ENCODE data around the gene PTPRA. TPM values are rescaled to one million over a fixed set of nuclear protein-coding genes. Genes with fewer than 3 reads are reported as not detected.

PTPRA gene
- polyA plus RNA-seq, 6 donors from 2014 or later, result 22.9 to 50.9 (median 31.6) TPM

- Mint-ChIP-seq H3K4me1 (peaks cover 5 to 9% (median 5%) of the 10 kb centered on the region in 3 donors), H3K27ac (peak overlapping the region in 3 of 6 donors; percentile 33 to 88 (median 45)), H3K27me3 (no peaks in the 10 kb centered on the region), H3K4me3 (no peak overlapping the region), H3K9me3 (no peaks in the 10 kb centered on the region), H3K36me3 (peaks cover 24 to 30% of the 10 kb centered on the region in 2 donors)
- no peak for ATAC-seq (ENCODE audit: low read depth in 2 of 2)
- DNase-seq, result no peak
Measured at GRCh38 chr20:3039426-3039825, 166.1 kb downstream of the PTPRA start.

DNA sequence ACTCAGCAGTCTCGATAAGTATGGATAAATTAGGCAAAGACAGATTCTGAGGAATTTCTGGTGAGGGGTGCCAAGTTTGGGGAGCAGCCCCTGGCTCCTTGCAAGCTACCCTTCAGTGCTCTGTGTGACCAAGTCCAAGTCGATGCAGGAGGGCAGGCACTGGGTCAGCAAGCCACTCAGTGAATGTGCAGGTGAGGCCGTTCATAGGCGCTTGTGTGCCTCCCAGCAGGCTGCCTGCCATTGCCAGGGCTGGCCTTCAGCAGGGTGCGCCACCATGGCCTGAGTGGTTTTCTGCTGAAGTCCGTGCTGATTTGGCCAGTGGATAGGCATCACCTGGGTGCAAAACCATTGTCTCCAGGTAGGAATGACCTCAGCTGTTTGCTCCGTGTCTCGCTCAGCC lies 166.8 kb downstream of the PTPRA start:
- ATAC-seq (ENCODE audit: low read depth in 2 of 2) (no peak), DNase-seq (no peak)
- H3K4me3 Mint-ChIP-seq, result no peak overlapping the region
- peaks cover 8 to 11% (median 10%) of the 10 kb centered on the region in 3 donors for H3K4me1 Mint-ChIP-seq
- H3K27me3 Mint-ChIP-seq, result no peaks in the 10 kb centered on the region
- H3K9me3 Mint-ChIP-seq, result no peaks in the 10 kb centered on the region
- no peak overlapping the region for H3K27ac Mint-ChIP-seq
- H3K36me3 Mint-ChIP-seq, result peaks cover 24 to 25% of the 10 kb centered on the region in 2 donors

GRCh38 chr20:3041854-3042409 lies 168.7 kb downstream of the PTPRA start:
- H3K36me3 Mint-ChIP-seq, result peaks cover 8 to 14% of the 10 kb centered on the region in 2 donors
- H3K27ac Mint-ChIP-seq, result peak overlapping the region in 4 of 6 donors; percentile 42 to 84 (median 62)
- H3K9me3 Mint-ChIP-seq, result no peaks in the 10 kb centered on the region
- H3K27me3 Mint-ChIP-seq, result no peaks in the 10 kb centered on the region
- ATAC-seq (ENCODE audit: low read depth in 2 of 2) (no peak), DNase-seq (no peak)
- peaks cover 14 to 18% (median 16%) of the 10 kb centered on the region in 3 donors for H3K4me1 Mint-ChIP-seq
- H3K4me3 Mint-ChIP-seq, result peak overlapping the region in 1 of 8 donors; percentile 24

DNA sequence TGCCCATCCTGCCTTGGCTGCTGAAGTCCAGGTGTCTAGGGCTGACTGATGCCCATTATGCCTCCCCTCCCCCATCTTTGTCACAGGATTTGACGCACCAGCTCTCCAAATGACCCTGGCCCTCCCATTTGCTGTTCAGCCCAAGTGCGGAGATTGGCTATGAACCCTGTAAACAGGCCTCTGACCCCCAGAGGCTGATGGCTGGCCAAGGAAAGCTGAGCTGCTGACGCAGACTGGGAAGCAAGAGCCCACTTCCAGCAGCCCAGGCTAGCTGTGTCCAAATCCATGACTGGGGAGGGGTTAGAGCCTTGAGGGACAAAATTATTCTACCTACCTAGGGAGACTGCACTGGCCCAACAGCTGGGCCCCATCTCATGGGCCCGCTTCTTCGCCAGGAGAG lies 169.3 kb downstream of the PTPRA start:
- DNase-seq (no peak), ATAC-seq (ENCODE audit: low read depth in 2 of 2) (no peak)
- peak overlapping the region in 1 of 8 donors; percentile 92 for H3K4me3 Mint-ChIP-seq
- no peaks in the 10 kb centered on the region for H3K9me3 Mint-ChIP-seq
- H3K4me1 Mint-ChIP-seq, result peaks cover 17 to 25% (median 17%) of the 10 kb centered on the region in 3 donors
- peaks cover 8 to 14% of the 10 kb centered on the region in 2 donors for H3K36me3 Mint-ChIP-seq
- no peaks in the 10 kb centered on the region for H3K27me3 Mint-ChIP-seq
- H3K27ac Mint-ChIP-seq, result peak overlapping the region in 2 of 6 donors; percentile 61 to 80

- H3K4me1 Mint-ChIP-seq, result peaks cover 17 to 28% (median 18%) of the 10 kb centered on the region in 3 donors
- H3K36me3 Mint-ChIP-seq, result peaks cover 8 to 14% of the 10 kb centered on the region in 2 donors
- DNase-seq, result no peak
- H3K27ac Mint-ChIP-seq, result peak within 1 kb of the TSS; percentile 33 to 86 (median 70)
- no peaks in the 10 kb centered on the region for H3K9me3 Mint-ChIP-seq
- peak within 1 kb of the TSS in 7 of 8 donors; percentile 12 to 95 (median 68) for H3K4me3 Mint-ChIP-seq
- H3K27me3 Mint-ChIP-seq, result no peaks in the 10 kb centered on the region
- no peak for ATAC-seq (ENCODE audit: low read depth in 2 of 2)
Measured at GRCh38 chr20:3043322-3043721, 170.0 kb downstream of the PTPRA start, which contains the start of gene GNRH2. Gene GNRH2 (plus strand): TSS chr20:3043622. CDS start chr20:3044415, 793 bp downstream.

DNA sequence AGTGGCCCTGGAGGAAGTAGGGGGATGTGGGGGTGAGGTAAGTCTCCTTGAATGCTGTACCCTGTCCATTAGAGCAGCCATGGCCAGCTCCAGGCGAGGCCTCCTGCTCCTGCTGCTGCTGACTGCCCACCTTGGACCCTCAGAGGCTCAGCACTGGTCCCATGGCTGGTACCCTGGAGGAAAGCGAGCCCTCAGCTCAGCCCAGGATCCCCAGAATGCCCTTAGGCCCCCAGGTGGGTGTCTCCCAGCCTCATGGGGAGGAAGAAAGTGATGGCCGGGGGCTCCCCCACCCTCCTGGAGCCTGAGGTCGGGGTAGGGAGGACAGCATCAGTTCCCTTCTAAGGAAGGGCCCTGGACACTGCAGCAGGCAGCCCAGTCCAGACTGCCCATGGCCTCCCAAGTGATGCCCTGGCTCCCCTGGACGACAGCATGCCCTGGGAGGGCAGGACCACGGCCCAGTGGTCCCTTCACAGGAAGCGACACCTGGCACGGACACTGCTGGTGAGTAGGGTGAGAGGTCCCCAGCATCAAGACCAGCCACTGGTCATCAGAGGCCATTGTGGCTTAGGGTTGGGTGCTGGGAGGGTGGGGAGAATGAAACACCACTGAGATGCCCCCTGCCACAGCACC lies 171.2 kb downstream of the PTPRA start:
- Mint-ChIP-seq H3K36me3 (peaks cover 0 to 5% of the 10 kb centered on the region in 2 donors), H3K27me3 (no peaks in the 10 kb centered on the region), H3K4me3 (peak overlapping the region in 7 of 8 donors; percentile 12 to 95 (median 92)), H3K9me3 (no peaks in the 10 kb centered on the region), H3K27ac (peak overlapping the region in 4 of 6 donors; percentile 33 to 80 (median 59)), H3K4me1 (peaks cover 17 to 28% (median 21%) of the 10 kb centered on the region in 3 donors)
- DNase-seq, result no peak
- ATAC-seq (ENCODE audit: low read depth in 2 of 2), result no peak

DNA sequence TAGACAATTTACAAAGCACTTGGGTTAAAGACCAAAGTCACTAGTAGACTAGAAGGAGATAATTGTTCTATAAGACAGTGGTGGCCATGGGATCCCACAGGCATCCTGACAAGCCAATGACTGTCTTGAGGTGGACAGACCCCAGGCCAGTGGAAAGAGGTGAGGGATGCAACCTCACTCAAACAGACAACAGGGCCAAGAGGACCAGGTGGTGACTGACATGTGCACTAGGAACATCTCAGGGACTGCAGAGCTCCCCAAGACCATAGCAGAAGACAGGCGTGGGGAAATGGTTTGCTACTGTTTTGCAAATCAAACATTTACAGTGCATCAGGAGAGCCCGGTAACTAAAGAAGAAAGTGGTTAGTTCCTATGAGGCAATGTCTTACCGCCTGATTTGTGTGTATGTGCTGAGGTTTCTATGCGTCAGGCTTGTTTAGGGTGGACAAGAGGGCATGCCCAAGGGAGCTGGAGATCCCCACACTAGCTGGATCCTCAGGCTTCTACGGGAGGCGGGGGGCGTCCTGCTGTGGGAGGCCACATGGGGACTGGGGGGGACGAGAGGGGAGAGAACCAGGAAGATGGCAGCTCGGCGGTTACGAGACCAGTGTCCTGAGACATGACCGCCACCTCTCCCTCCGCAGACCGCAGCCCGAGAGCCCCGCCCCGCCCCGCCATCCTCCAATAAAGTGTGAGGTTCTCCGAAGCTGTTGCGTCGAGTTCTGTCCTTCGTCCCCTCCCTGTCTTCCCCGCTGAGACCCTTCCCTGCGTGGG lies 171.9 kb downstream of the PTPRA start:
- H3K9me3 Mint-ChIP-seq, result no peaks in the 10 kb centered on the region
- no peak for DNase-seq
- peaks cover 0 to 7% of the 10 kb centered on the region in 2 donors for H3K36me3 Mint-ChIP-seq
- peak; percentile 46 to 58 for ATAC-seq (ENCODE audit: low read depth in 2 of 2)
- H3K4me1 Mint-ChIP-seq, result peaks cover 17 to 28% (median 21%) of the 10 kb centered on the region in 3 donors
- H3K4me3 Mint-ChIP-seq, result peak overlapping the region; percentile 78 to 95 (median 92)
- no peaks in the 10 kb centered on the region for H3K27me3 Mint-ChIP-seq
- peak overlapping the region; percentile 80 to 93 (median 88) for H3K27ac Mint-ChIP-seq

DNA sequence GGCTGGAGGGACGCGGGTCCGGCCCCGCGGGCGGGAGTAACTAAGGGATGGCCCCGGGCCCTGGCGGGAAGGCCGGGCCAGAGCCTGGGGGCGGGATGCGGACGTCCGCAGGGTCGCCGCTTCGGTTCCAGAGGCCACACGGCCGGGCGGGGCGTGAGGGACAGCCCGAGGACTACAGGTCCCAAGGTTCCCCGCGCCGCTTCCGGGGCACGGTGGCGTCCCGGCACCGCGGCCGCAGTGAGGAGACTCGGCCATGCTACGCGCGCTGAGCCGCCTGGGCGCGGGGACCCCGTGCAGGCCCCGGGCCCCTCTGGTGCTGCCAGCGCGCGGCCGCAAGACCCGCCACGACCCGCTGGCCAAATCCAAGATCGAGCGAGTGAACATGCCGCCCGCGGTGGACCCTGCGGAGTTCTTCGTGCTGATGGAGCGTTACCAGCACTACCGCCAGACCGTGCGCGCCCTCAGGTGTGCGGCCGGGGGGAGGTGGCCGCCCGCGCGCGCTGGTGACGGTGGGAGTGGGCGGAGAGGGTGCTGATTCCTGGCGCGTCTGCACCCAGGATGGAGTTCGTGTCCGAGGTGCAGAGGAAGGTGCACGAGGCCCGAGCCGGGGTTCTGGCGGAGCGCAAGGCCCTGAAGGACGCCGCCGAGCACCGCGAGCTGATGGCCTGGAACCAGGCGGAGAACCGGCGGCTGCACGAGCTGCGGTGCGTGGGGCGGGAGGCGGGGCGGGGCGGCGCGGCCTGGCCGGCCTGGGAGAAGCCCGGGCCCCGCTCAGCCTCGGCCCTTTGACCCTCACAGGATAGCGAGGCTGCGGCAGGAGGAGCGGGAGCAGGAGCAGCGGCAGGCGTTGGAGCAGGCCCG lies 172.8 kb downstream of the PTPRA start, which contains the start of gene MRPS26:
TSS of gene MRPS26 (plus strand) at position 237 of the 861 bp plus-strand sequence. CDS start at position 254, 17 bp downstream.
- Mint-ChIP-seq H3K9me3 (no peaks in the 10 kb centered on the region), H3K4me1 (peaks cover 17 to 28% (median 21%) of the 10 kb centered on the region in 3 donors), H3K27me3 (no peaks in the 10 kb centered on the region), H3K27ac (peak within 1 kb of the TSS; percentile 80 to 93 (median 88)), H3K4me3 (peak within 1 kb of the TSS; percentile 78 to 95 (median 92)), H3K36me3 (peaks cover 0 to 3% of the 10 kb centered on the region in 2 donors)
- peak; percentile 80 for DNase-seq
- ATAC-seq (ENCODE audit: low read depth in 2 of 2), result peak; percentile 88 to 89

DNA sequence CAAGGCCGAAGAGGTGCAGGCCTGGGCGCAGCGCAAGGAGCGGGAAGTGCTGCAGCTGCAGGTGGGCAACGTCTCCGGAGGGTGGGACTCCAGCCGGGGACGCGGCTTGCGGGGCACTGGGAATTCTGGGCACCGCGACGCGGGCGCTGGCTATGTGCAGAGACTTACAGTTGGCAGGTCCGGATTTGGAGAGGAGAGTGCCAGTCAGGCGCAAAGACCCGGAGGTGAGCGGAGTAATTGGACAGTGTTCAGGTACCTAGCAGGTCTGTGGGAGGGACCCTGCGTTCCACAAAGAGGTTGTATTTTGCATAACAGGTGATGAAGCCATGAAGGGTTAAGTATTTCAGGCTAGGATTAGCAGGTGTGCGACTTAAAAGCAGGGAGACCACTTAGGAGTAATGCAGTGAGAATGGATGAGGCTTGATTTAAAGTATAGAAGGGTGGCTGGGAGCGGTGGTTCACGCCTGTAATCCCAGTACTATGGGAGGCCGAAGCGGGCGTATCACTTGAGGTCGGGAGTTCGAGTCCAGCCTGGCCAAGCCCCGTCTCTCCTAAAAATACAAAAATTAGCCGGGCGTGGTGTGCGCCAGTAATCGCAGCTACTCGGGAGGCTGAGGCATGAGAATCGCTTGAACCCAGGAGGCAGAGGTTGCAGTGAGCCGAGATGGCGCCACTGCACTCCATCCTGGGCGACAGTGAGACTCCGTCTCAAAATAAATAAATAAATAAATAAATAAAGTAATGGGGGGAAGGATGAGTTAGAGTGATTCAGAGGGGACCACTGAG lies 173.6 kb downstream of the PTPRA start:
- peaks cover 17 to 28% (median 17%) of the 10 kb centered on the region in 3 donors for H3K4me1 Mint-ChIP-seq
- no peaks in the 10 kb centered on the region for H3K27me3 Mint-ChIP-seq
- ATAC-seq (ENCODE audit: low read depth in 2 of 2) (no peak), DNase-seq (no peak)
- H3K4me3 Mint-ChIP-seq, result peak overlapping the region; percentile 78 to 94 (median 90)
- H3K36me3 Mint-ChIP-seq, result peaks cover 0 to 3% of the 10 kb centered on the region in 2 donors
- H3K27ac Mint-ChIP-seq, result peak overlapping the region in 4 of 6 donors; percentile 39 to 81 (median 64)
- H3K9me3 Mint-ChIP-seq, result no peaks in the 10 kb centered on the region

- peaks cover 0 to 3% of the 10 kb centered on the region in 2 donors for H3K36me3 Mint-ChIP-seq
- peak overlapping the region; percentile 78 to 94 (median 90) for H3K4me3 Mint-ChIP-seq
- no peaks in the 10 kb centered on the region for H3K9me3 Mint-ChIP-seq
- H3K27ac Mint-ChIP-seq, result peak overlapping the region in 1 of 6 donors; percentile 64
- peaks cover 17 to 28% (median 17%) of the 10 kb centered on the region in 3 donors for H3K4me1 Mint-ChIP-seq
- ATAC-seq (ENCODE audit: low read depth in 2 of 2) (no peak), DNase-seq (no peak)
- H3K27me3 Mint-ChIP-seq, result no peaks in the 10 kb centered on the region
Measured at GRCh38 chr20:3047486-3048419, 174.5 kb downstream of the PTPRA start.

GRCh38 chr20:3051385-3052019 lies 178.2 kb downstream of the PTPRA start:
- ATAC-seq (ENCODE audit: low read depth in 2 of 2) (peak in 1 of 2 donors; percentile 43), DNase-seq (no peak)
- Mint-ChIP-seq H3K4me1 (peaks cover 7 to 15% (median 10%) of the 10 kb centered on the region in 3 donors), H3K27me3 (no peaks in the 10 kb centered on the region), H3K4me3 (no peak overlapping the region), H3K27ac (no peak overlapping the region), H3K9me3 (no peaks in the 10 kb centered on the region), H3K36me3 (peaks cover 0 to 3% of the 10 kb centered on the region in 2 donors)
